ENCODE data around the gene RMND5A.

- TF ChIP-seq MXI1 (IDR thresholded peaks at IDR 0.05; ENCODE audit: low read depth, low read length) (no peak), CTCF (IDR thresholded peaks at IDR 0.05) (no peak), RAD21 (IDR thresholded peaks at IDR 0.05; ENCODE audit: low read length) (no peak), JUND (IDR thresholded peaks at IDR 0.05) (no peak), MAX (IDR thresholded peaks at IDR 0.05; ENCODE audit: low read depth) (no peak), REST (IDR thresholded peaks at IDR 0.05; ENCODE audit: low read depth, low read length) (no peak), EP300 (IDR thresholded peaks at IDR 0.05; ENCODE audit: borderline replicate concordance in 1 of 2, low read depth in 1 of 2, low read length in 1 of 2) (no peak), SMC3 (IDR thresholded peaks at IDR 0.05; ENCODE audit: low read depth, low read length) (no peak), GABPA (IDR thresholded peaks at IDR 0.05; ENCODE audit: low read depth) (no peak), YY1 (IDR thresholded peaks at IDR 0.05; ENCODE audit: low read depth) (no peak), POLR2AphosphoS5 (IDR thresholded peaks at IDR 0.05; ENCODE audit: low read depth, low read length) (no peak), USF2 (IDR thresholded peaks at IDR 0.05; ENCODE audit: borderline replicate concordance, low read depth, low read length) (no peak), TAF1 (IDR thresholded peaks at IDR 0.05; ENCODE audit: borderline replicate concordance, low read depth, low read length) (no peak), NFIC (IDR thresholded peaks at IDR 0.05; ENCODE audit: borderline replicate concordance) (no peak)
These were observed 58.9 kb downstream of the RMND5A start for GRCh38 chr2:86778957-86779356.
